CD4-positive, CD25-positive, alpha-beta regulatory T cell (primary cell): ENCODE measurements around the gene ATN1. TPM values are rescaled to one million over a fixed set of nuclear protein-coding genes. Genes with fewer than 3 reads are reported as not detected.

ENCODE experiments used
- ATAC-seq, 2 donors: fragments of 150-1000 bp; cut with Tn5 transposase; one replicate each; pipeline ENCODE4 v1.10.0; 2021; ENCODE audit warnings: low read depth in 2 of 2, moderate number of reproducible peaks in 2 of 2, moderate library complexity in 1 of 2
- DNase-seq, 3 donors: peaks; one replicate each; pipeline versions ENCODE4 v3.0.0 to v3.0.0-alpha.2; 2012 to 2022; ENCODE audit warnings: mixed read lengths in 1 of 3
- H3K27ac ChIP-seq: one replicate; pipeline ENCODE4 v1.7.0; 2013; ENCODE audit warnings: mild to moderate bottlenecking, low read length; ENCODE audit not compliant: insufficient read depth, poor library complexity, severe bottlenecking
- H3K27me3 ChIP-seq: one replicate; pipeline ENCODE4 v1.7.0; 2013; ENCODE audit warnings: low read length; ENCODE audit not compliant: control insufficient read depth, insufficient read depth
- H3K36me3 ChIP-seq: one replicate; pipeline ENCODE4 v1.7.0; 2013; ENCODE audit warnings: mild to moderate bottlenecking, low read length, moderate library complexity; ENCODE audit not compliant: control insufficient read depth, insufficient read depth
- H3K4me1 ChIP-seq: 2 replicates; pipeline ENCODE4 v1.7.0; 2013; ENCODE audit warnings: mild to moderate bottlenecking, low read length; ENCODE audit not compliant: insufficient read depth, control insufficient read depth, poor library complexity, severe bottlenecking
- H3K4me3 ChIP-seq: one replicate; pipeline ENCODE4 v1.7.0; 2013; ENCODE audit warnings: low read depth, mild to moderate bottlenecking, low read length, moderate library complexity
- H3K9me3 ChIP-seq, 2 experiments: 1 replicate in 1 of 2; 2 replicates in 1 of 2; pipeline ENCODE4 v1.7.0; 2013; ENCODE audit warnings: low read length in 2 of 2, mild to moderate bottlenecking in 1 of 2, moderate library complexity in 1 of 2; ENCODE audit not compliant: control insufficient read depth in 2 of 2
- H3K27ac Mint-ChIP-seq, 3 donors: one replicate each; pipeline ENCODE4 v1.8.0; 2020 to 2022; ENCODE audit warnings: mild to moderate bottlenecking in 3 of 3, mixed read lengths in 3 of 3, moderate library complexity in 2 of 3
- H3K27me3 Mint-ChIP-seq: one replicate; pipeline ENCODE4 v1.8.0; 2022; ENCODE audit warnings: mild to moderate bottlenecking, mixed read lengths
- H3K36me3 Mint-ChIP-seq: one replicate; pipeline ENCODE4 v1.8.0; 2020; ENCODE audit warnings: mixed read lengths
- H3K4me1 Mint-ChIP-seq, 4 donors: one replicate each; pipeline ENCODE4 v1.8.0; 2020 to 2022; ENCODE audit warnings: mixed read lengths in 4 of 4, mild to moderate bottlenecking in 1 of 4
- H3K4me3 Mint-ChIP-seq, 4 donors: one replicate each; pipeline ENCODE4 v1.8.0; 2020 to 2022; ENCODE audit warnings: mild to moderate bottlenecking in 4 of 4, mixed read lengths in 4 of 4, moderate library complexity in 3 of 4
- H3K9me3 Mint-ChIP-seq, 7 donors: one replicate each; pipeline ENCODE4 v1.8.0; 2020 to 2022; ENCODE audit warnings: mixed read lengths in 7 of 7, mild to moderate bottlenecking in 3 of 7, moderate library complexity in 2 of 7
- polyA plus RNA-seq, 4 donors: library from polyadenylated mRNA; unstranded; fragments of 300-500 nt; fragmentation: Illumina TruSeq; gene quantifications; one replicate each; pipeline ENCODE4 v1.2.3, GENCODE V29; 2021
- total RNA-seq: library from RNA; stranded (reverse); gene quantifications from one replicate; pipeline ENCODE4 v1.2.3, GENCODE V29; 2022

Gene ATN1
- total and polyA plus RNA-seq, 5 donors from 2014 or later: 0.17 to 27.5 (median 0.60) TPM

GRCh38 chr12:6896846-6897435, 30.8 kb upstream of the ATN1 start:
- no peaks in the 10 kb centered on the region for H3K36me3 ChIP-seq
- H3K9me3 ChIP-seq: no peaks in the 10 kb centered on the region
- Mint-ChIP-seq H3K27me3 (no peaks in the 10 kb centered on the region), H3K36me3 (no peaks in the 10 kb centered on the region), H3K4me1 (peaks cover 1 to 7% (median 5%) of the 10 kb centered on the region in 4 donors), H3K4me3 (no peak overlapping the region), H3K9me3 (no peaks in the 10 kb centered on the region), H3K27ac (peak overlapping the region in 1 of 3 donors; percentile 69)
- ATAC-seq (no peak), DNase-seq (no peak)
- no peaks in the 10 kb centered on the region for H3K27me3 ChIP-seq
- no peak overlapping the region for H3K4me3 ChIP-seq
- H3K4me1 ChIP-seq: no peaks in the 10 kb centered on the region
- H3K27ac ChIP-seq: no peak overlapping the region

- no peaks in the 10 kb centered on the region for H3K27me3 Mint-ChIP-seq
- no peaks in the 10 kb centered on the region for H3K27me3 ChIP-seq
- H3K4me3 Mint-ChIP-seq: no peak overlapping the region
- no peaks in the 10 kb centered on the region for H3K36me3 ChIP-seq
- H3K9me3 ChIP-seq: no peaks in the 10 kb centered on the region
- peaks cover 3% of the 10 kb centered on the region for H3K4me1 ChIP-seq
- peaks cover 0 to 7% (median 5%) of the 10 kb centered on the region in 4 donors for H3K4me1 Mint-ChIP-seq
- H3K36me3 Mint-ChIP-seq: no peaks in the 10 kb centered on the region
- ATAC-seq (no peak), DNase-seq (no peak)
- H3K27ac Mint-ChIP-seq: no peak overlapping the region
- H3K4me3 ChIP-seq: no peak overlapping the region
- no peak overlapping the region for H3K27ac ChIP-seq
- no peaks in the 10 kb centered on the region for H3K9me3 Mint-ChIP-seq
Observed at GRCh38 chr12:6899427-6899826, 28.3 kb upstream of the ATN1 start.

GRCh38 chr12:6899837-6900519, 27.8 kb upstream of the ATN1 start:
- Histone ChIP-seq H3K27ac (no peak overlapping the region), H3K4me1 (peaks cover 6% of the 10 kb centered on the region), H3K27me3 (no peaks in the 10 kb centered on the region), H3K36me3 (no peaks in the 10 kb centered on the region), H3K9me3 (no peaks in the 10 kb centered on the region), H3K4me3 (no peak overlapping the region)
- ATAC-seq (no peak), DNase-seq (no peak)
- Mint-ChIP-seq H3K36me3 (no peaks in the 10 kb centered on the region), H3K27me3 (no peaks in the 10 kb centered on the region), H3K9me3 (no peaks in the 10 kb centered on the region), H3K27ac (no peak overlapping the region), H3K4me3 (no peak overlapping the region), H3K4me1 (peaks cover 0 to 7% (median 3%) of the 10 kb centered on the region in 4 donors)

- H3K4me1 ChIP-seq: peaks cover 10% of the 10 kb centered on the region
- H3K27me3 ChIP-seq: no peaks in the 10 kb centered on the region
- H3K4me1 Mint-ChIP-seq: peaks cover 0 to 7% (median 3%) of the 10 kb centered on the region in 4 donors
- H3K27me3 Mint-ChIP-seq: no peaks in the 10 kb centered on the region
- no peaks in the 10 kb centered on the region for H3K9me3 ChIP-seq
- H3K4me3 ChIP-seq: no peak overlapping the region
- ATAC-seq (no peak), DNase-seq (no peak)
- H3K9me3 Mint-ChIP-seq: no peaks in the 10 kb centered on the region
- H3K27ac Mint-ChIP-seq: no peak overlapping the region
- no peaks in the 10 kb centered on the region for H3K36me3 ChIP-seq
- H3K27ac ChIP-seq: no peak overlapping the region
- H3K36me3 Mint-ChIP-seq: no peaks in the 10 kb centered on the region
- H3K4me3 Mint-ChIP-seq: peak overlapping the region in 1 of 4 donors; percentile 42
Observed at GRCh38 chr12:6902448-6902847, 25.3 kb upstream of the ATN1 start.

- no peaks in the 10 kb centered on the region for H3K36me3 Mint-ChIP-seq
- H3K9me3 Mint-ChIP-seq: no peaks in the 10 kb centered on the region
- Histone ChIP-seq H3K27ac (no peak overlapping the region), H3K36me3 (no peaks in the 10 kb centered on the region), H3K4me1 (peaks cover 10% of the 10 kb centered on the region), H3K4me3 (no peak overlapping the region), H3K9me3 (no peaks in the 10 kb centered on the region), H3K27me3 (no peaks in the 10 kb centered on the region)
- H3K4me3 Mint-ChIP-seq: peak overlapping the region in 1 of 4 donors; percentile 17
- no peak for DNase-seq
- no peak for ATAC-seq
- H3K4me1 Mint-ChIP-seq: peaks cover 0 to 7% (median 3%) of the 10 kb centered on the region in 4 donors
- H3K27me3 Mint-ChIP-seq: no peaks in the 10 kb centered on the region
- H3K27ac Mint-ChIP-seq: no peak overlapping the region
Observed at GRCh38 chr12:6903722-6904121, 24.0 kb upstream of the ATN1 start.

GRCh38 chr12:6904280-6905276, 23.2 kb upstream of the ATN1 start, which contains the start of gene LRRC23:
Gene LRRC23, plus strand, starts transcription at chr12:6904822. Its CDS starts 812 bp downstream, at chr12:6905634.
- peaks cover 10% of the 10 kb centered on the region for H3K4me1 ChIP-seq
- H3K4me1 Mint-ChIP-seq: peaks cover 0 to 5% (median 2%) of the 10 kb centered on the region in 4 donors
- H3K27ac Mint-ChIP-seq: no peak within 1 kb of the TSS
- H3K36me3 Mint-ChIP-seq: no peaks in the 10 kb centered on the region
- H3K27me3 Mint-ChIP-seq: no peaks in the 10 kb centered on the region
- ATAC-seq (peak; percentile 98), DNase-seq (peak; percentile 97 to 99 (median 98))
- no peaks in the 10 kb centered on the region for H3K36me3 ChIP-seq
- H3K4me3 ChIP-seq: peak within 1 kb of the TSS; percentile 81
- H3K9me3 Mint-ChIP-seq: no peaks in the 10 kb centered on the region
- peak within 1 kb of the TSS; percentile 92 for H3K27ac ChIP-seq
- H3K9me3 ChIP-seq: no peaks in the 10 kb centered on the region
- no peaks in the 10 kb centered on the region for H3K27me3 ChIP-seq
- peak within 1 kb of the TSS in 1 of 4 donors; percentile 17 for H3K4me3 Mint-ChIP-seq

- Histone ChIP-seq H3K4me1 (peaks cover 10% of the 10 kb centered on the region), H3K27me3 (no peaks in the 10 kb centered on the region), H3K4me3 (peak overlapping the region; percentile 81), H3K9me3 (no peaks in the 10 kb centered on the region), H3K27ac (peak overlapping the region; percentile 92), H3K36me3 (no peaks in the 10 kb centered on the region)
- Mint-ChIP-seq H3K4me3 (no peak overlapping the region), H3K9me3 (no peaks in the 10 kb centered on the region), H3K27me3 (no peaks in the 10 kb centered on the region), H3K36me3 (no peaks in the 10 kb centered on the region), H3K27ac (no peak overlapping the region), H3K4me1 (peaks cover 0 to 2% (median under 1%) of the 10 kb centered on the region in 4 donors)
- DNase-seq (no peak), ATAC-seq (no peak)
Observed at GRCh38 chr12:6905414-6906040, 22.2 kb upstream of the ATN1 start.
